IMR-90 (cell line): ENCODE data around the gene NFIA. TPM values are rescaled to one million over a fixed set of nuclear protein-coding genes. Genes with fewer than 3 reads are reported as not detected.

Experiments
- ATAC-seq: fragments of 200-7000 bp; cut with Tn5 transposase; 2 replicates; pipeline ENCODE4 v1.9.1; 2020; ENCODE audit warnings: low read depth, mild to moderate bottlenecking, moderate library complexity
- BruUV-seq: library from RNA; stranded (reverse); fragments of 400-500 nt; replicated peaks from 2 replicates; lab custom pipeline; 2021; lab: Mats Ljungman, UMichigan
- CTCF ChIA-PET: fragments of 300-600 bp; formaldehyde crosslinking; extraction: SDS; loops from one replicate; lab custom pipeline; 2021; ENCODE audit warnings: antibody characterized with exemption; lab: Yijun Ruan, JAX
- POLR2A ChIA-PET: fragments of 300-600 bp; sonication (Branson Sonifier 250); formaldehyde crosslinking; loops from one replicate; lab custom pipeline; 2022; ENCODE audit warnings: antibody characterized with exemption; ENCODE audit not compliant: unreplicated experiment; lab: Charles Lee
- DNase-seq: peaks from one replicate; pipeline ENCODE4 v3.0.0; 2013
- H2AFZ ChIP-seq: replicated peaks from 2 replicates; pipeline ENCODE3; 2013; ENCODE audit warnings: low read length, mild to moderate bottlenecking; ENCODE audit not compliant: poor library complexity
- H2AK5ac ChIP-seq: 2 replicates; pipeline ENCODE4 v1.6.1; 2013; ENCODE audit warnings: low read depth, low read length, inconsistent platforms
- H2AK9ac ChIP-seq: replicated peaks from 2 replicates; pipeline ENCODE3; 2013; ENCODE audit warnings: mild to moderate bottlenecking, low read depth, low read length, moderate library complexity; ENCODE audit not compliant: poor library complexity
- H2BK120ac ChIP-seq: 2 replicates; pipeline ENCODE4 v1.6.1; 2013; ENCODE audit warnings: low read depth, low read length, inconsistent platforms
- H2BK15ac ChIP-seq: 3 replicates; pipeline ENCODE4 v1.6.1; 2013; ENCODE audit warnings: low read depth, low read length, inconsistent platforms
- H2BK20ac ChIP-seq: 2 replicates; pipeline ENCODE4 v1.6.1; 2013; ENCODE audit warnings: low read depth, mild to moderate bottlenecking, inconsistent platforms, low read length, moderate library complexity
- H2BK5ac ChIP-seq: 2 replicates; pipeline ENCODE4 v1.6.1; 2013; ENCODE audit warnings: mild to moderate bottlenecking, low read depth, low read length, inconsistent platforms; ENCODE audit not compliant: poor library complexity, severe bottlenecking
- H3K14ac ChIP-seq: replicated peaks from 2 replicates; pipeline ENCODE4 v1.6.1; 2013; ENCODE audit warnings: low read depth, low read length, inconsistent platforms
- H3K18ac ChIP-seq: 2 replicates; pipeline ENCODE4 v1.6.1; 2013; ENCODE audit warnings: low read depth, low read length, control low read depth
- H3K23ac ChIP-seq: 2 replicates; pipeline ENCODE4 v1.6.1; 2013; ENCODE audit warnings: low read depth, low read length, inconsistent platforms
- H3K27ac ChIP-seq: 2 replicates; pipeline ENCODE4 v1.5.1; 2013; ENCODE audit warnings: mild to moderate bottlenecking, control low read depth, low read length; ENCODE audit not compliant: insufficient read depth
- H3K27me3 ChIP-seq: 2 replicates; pipeline ENCODE4 v1.6.1; 2013; ENCODE audit warnings: low read length; ENCODE audit not compliant: control insufficient read depth, insufficient read depth
- H3K36me3 ChIP-seq: 2 replicates; pipeline ENCODE4 v1.6.1; 2013; ENCODE audit warnings: low read length, mixed read lengths; ENCODE audit not compliant: control insufficient read depth, insufficient read depth
- H3K4ac ChIP-seq: 2 replicates; pipeline ENCODE4 v1.6.1; 2013; ENCODE audit warnings: low read depth, low read length, inconsistent platforms
- H3K4me1 ChIP-seq: 2 replicates; pipeline ENCODE4 v1.6.1; 2013; ENCODE audit warnings: low read length, mixed read lengths; ENCODE audit not compliant: control insufficient read depth, insufficient read depth
- H3K4me2 ChIP-seq: 2 replicates; pipeline ENCODE4 v1.6.1; 2013; ENCODE audit warnings: low read depth, mild to moderate bottlenecking, control low read depth, low read length, moderate library complexity
- H3K4me3 ChIP-seq: 2 replicates; pipeline ENCODE4 v1.5.1; 2013; ENCODE audit warnings: low read depth, mild to moderate bottlenecking, control low read depth, low read length, moderate library complexity; ENCODE audit not compliant: insufficient read depth
- H3K56ac ChIP-seq: 2 replicates; pipeline ENCODE4 v1.6.1; 2013; ENCODE audit warnings: low read length, inconsistent platforms; ENCODE audit not compliant: insufficient read depth; ENCODE audit errors: extremely low read depth
- H3K79me1 ChIP-seq, 2 experiments: 2 replicates each; pipeline ENCODE4 v1.6.1; 2013; ENCODE audit warnings: low read length in 2 of 2, inconsistent platforms in 1 of 2, low read depth in 1 of 2
- H3K9ac ChIP-seq: 2 replicates; pipeline ENCODE4 v1.6.1; 2013; ENCODE audit warnings: low read depth, low read length, control low read depth
- H3K9me1 ChIP-seq: 2 replicates; pipeline ENCODE4 v1.6.1; 2013; ENCODE audit warnings: low read length, inconsistent platforms; ENCODE audit not compliant: insufficient read depth
- H3K9me3 ChIP-seq: 2 replicates; pipeline ENCODE4 v1.6.1; 2013; ENCODE audit warnings: low read length; ENCODE audit not compliant: control insufficient read depth, insufficient read depth
- H4K20me1 ChIP-seq: 2 replicates; pipeline ENCODE4 v1.6.1; 2013; ENCODE audit warnings: low read length, inconsistent platforms; ENCODE audit not compliant: insufficient read depth
- H4K5ac ChIP-seq: 2 replicates; pipeline ENCODE4 v1.6.1; 2013; ENCODE audit warnings: mild to moderate bottlenecking, low read depth, low read length, control low read depth
- H4K8ac ChIP-seq, 2 experiments: 2 replicates each; pipeline ENCODE4 v1.6.1; 2013; ENCODE audit warnings: low read depth in 2 of 2, low read length in 2 of 2, control low read depth in 1 of 2, inconsistent platforms in 1 of 2
- H4K91ac ChIP-seq: 2 replicates; pipeline ENCODE4 v1.6.1; 2013; ENCODE audit warnings: low read depth, low read length, inconsistent platforms; ENCODE audit not compliant: insufficient read depth
- BHLHE40 ChIP-seq: fragments of 150-350 bp; IDR thresholded peaks from 2 replicates; pipeline ENCODE4 v1.6.1; 2016; ENCODE audit warnings: mild to moderate bottlenecking, low read depth, low read length
- CEBPB ChIP-seq: IDR thresholded peaks from 2 replicates; pipeline ENCODE4 v1.6.1; 2012; ENCODE audit warnings: low read depth, low read length, improper control_type of control experiment
- CHD1 ChIP-seq: IDR thresholded peaks from 2 replicates; pipeline ENCODE4 v1.6.1; 2012; ENCODE audit warnings: low read depth, low read length, improper control_type of control experiment
- CTCF ChIP-seq: conservative IDR thresholded peaks from 2 replicates; pipeline ENCODE4 v1.5.1; 2012; ENCODE audit warnings: mild to moderate bottlenecking, low read depth, low read length, improper control_type of control experiment
- ELK1 ChIP-seq: fragments of 150-350 bp; IDR thresholded peaks from 2 replicates; pipeline ENCODE4 v1.6.1; 2016; ENCODE audit warnings: low read depth, mild to moderate bottlenecking, low read length, moderate library complexity, borderline replicate concordance
- FOS ChIP-seq: fragments of 150-350 bp; IDR thresholded peaks from 2 replicates; pipeline ENCODE4 v1.6.1; 2016; ENCODE audit warnings: low read depth, low read length
- MAFK ChIP-seq: IDR thresholded peaks from 2 replicates; pipeline ENCODE4 v1.6.1; 2012; ENCODE audit warnings: low read depth, low read length, improper control_type of control experiment
- MAZ ChIP-seq: IDR thresholded peaks from 2 replicates; pipeline ENCODE4 v1.6.1; 2012; ENCODE audit warnings: low read depth, mild to moderate bottlenecking, low read length, improper control_type of control experiment, moderate library complexity, borderline replicate concordance
- NFE2L2 ChIP-seq: fragments of 150-350 bp; IDR thresholded peaks from 2 replicates; pipeline ENCODE4 v1.6.1; 2016; ENCODE audit warnings: low read depth, mild to moderate bottlenecking, low read length
- RAD21 ChIP-seq: IDR thresholded peaks from 2 replicates; pipeline ENCODE4 v1.6.1; 2012; ENCODE audit warnings: low read length, improper control_type of control experiment
- RFX5 ChIP-seq: IDR thresholded peaks from 2 replicates; pipeline ENCODE4 v1.8.0; 2012; ENCODE audit warnings: low read depth, mild to moderate bottlenecking, low read length, moderate library complexity
- WGBS, 2 experiments: methylation state at CpG; one replicate each; pipeline versions ENCODE4 v1.1.5 to v1.1.7; 2013; ENCODE audit warnings: missing lambda C conversion rate in 2 of 2; ENCODE audit not compliant: insufficient read length in 1 of 2; ENCODE audit errors: extremely low coverage in 2 of 2; 5-methylcytosine and 5-hydroxymethylcytosine counted together
- dilution Hi-C: fragments of 300-500 bp; cut with HindIII; formaldehyde crosslinking; loops from one replicate; pipeline ENCODE4 v1.14.3; 2018; ENCODE audit warnings: low sequenced_read_pairs; ENCODE audit not compliant: unreplicated experiment
- in situ Hi-C: fragments of 300-500 bp; cut with MboI; formaldehyde crosslinking; loops from 3 replicates; pipeline ENCODE4 v1.14.3; 2019; ENCODE audit warnings: low sequenced_read_pairs, inconsistent platforms, mixed read lengths
- intact Hi-C: fragments of 100-400 bp; cut with micrococcal nuclease; formaldehyde crosslinking; loops from 2 replicates; pipeline ENCODE4 v1.10.0; 2022
- polyA plus RNA-seq, 3 experiments: library from polyadenylated mRNA; depleted of rRNA; stranded (reverse); fragments of >200 nt; gene quantifications; 2 replicates each; pipeline ENCODE4 v1.2.3, GENCODE V29; 2012; ENCODE audit warnings: low replicate concordance in 1 of 3
- total RNA-seq: library from RNA; depleted of rRNA; stranded (reverse); fragments of >200 nt; gene quantifications from 2 replicates; pipeline ENCODE4 v1.2.3, GENCODE V29; 2012

Gene NFIA
- total and polyA plus RNA-seq, 2 of the 4 experiments (the other 2 are of a cell fraction), result 1.6 to 2.2 TPM

- no peak overlapping the region for H2AFZ ChIP-seq
- H3K9ac ChIP-seq, result no peak overlapping the region
- no peak overlapping the region for H2BK15ac ChIP-seq
- TF ChIP-seq FOS (no peak), ELK1 (no peak), MAZ (no peak), RFX5 (no peak), RAD21 (no peak), BHLHE40 (no peak), CHD1 (no peak), MAFK (no peak), NFE2L2 (no peak), CEBPB (no peak), CTCF (no peak)
- H3K14ac ChIP-seq, result no peak overlapping the region
- H3K9me3 ChIP-seq, result no peaks in the 10 kb centered on the region
- no CpG with 5 or more reads among the region's 2 CpGs for WGBS, 2 experiments
- H3K27ac ChIP-seq, result no peak overlapping the region
- H3K56ac ChIP-seq, result no peak overlapping the region
- POLR2A ChIA-PET, result no interaction called here
- BruUV-seq, result no TSS peak
- no peaks in the 10 kb centered on the region for H4K20me1 ChIP-seq
- CTCF ChIA-PET, result interaction anchor here (0.6 kb wide), 1 partner anchor 853 kb away, joined by 3 read pairs; no protein-coding TSS in a partner anchor
- intact Hi-C loops, result no loop called here
- in situ Hi-C loops, result no loop called here
- H3K79me1 ChIP-seq, result no peaks in the 10 kb centered on the region
- H2AK5ac ChIP-seq, result no peak overlapping the region
- no peak overlapping the region for H3K4me3 ChIP-seq
- no peak for ATAC-seq
- H3K27me3 ChIP-seq, result no peaks in the 10 kb centered on the region
- no peaks in the 10 kb centered on the region for H3K36me3 ChIP-seq
- H4K8ac ChIP-seq, result no peak overlapping the region
- no peaks in the 10 kb centered on the region for H3K9me1 ChIP-seq
- H3K23ac ChIP-seq, result no peak overlapping the region
- no peak overlapping the region for H3K4me2 ChIP-seq
- H4K5ac ChIP-seq, result no peak overlapping the region
- no peak overlapping the region for H3K4ac ChIP-seq
- H4K91ac ChIP-seq, result no peak overlapping the region
- H3K4me1 ChIP-seq, result no peaks in the 10 kb centered on the region
- H3K18ac ChIP-seq, result no peak overlapping the region
- no peak overlapping the region for H2BK5ac ChIP-seq
- no peak overlapping the region for H2BK20ac ChIP-seq
- H2AK9ac ChIP-seq, result no peak overlapping the region
- dilution Hi-C loops, result no loop called here
- no peak for DNase-seq
- H2BK120ac ChIP-seq, result no peak overlapping the region
Observed at GRCh38 chr1:61222240-61222639, 139.9 kb downstream of the NFIA start.
